ENCODE results near the gene RNF223.
"Not testable (repeated sequence)": the region's sequence is repeated elsewhere in the genome, so short reads cannot be mapped to it uniquely, and the experiment has no call there.

Gene RNF223

DNA sequence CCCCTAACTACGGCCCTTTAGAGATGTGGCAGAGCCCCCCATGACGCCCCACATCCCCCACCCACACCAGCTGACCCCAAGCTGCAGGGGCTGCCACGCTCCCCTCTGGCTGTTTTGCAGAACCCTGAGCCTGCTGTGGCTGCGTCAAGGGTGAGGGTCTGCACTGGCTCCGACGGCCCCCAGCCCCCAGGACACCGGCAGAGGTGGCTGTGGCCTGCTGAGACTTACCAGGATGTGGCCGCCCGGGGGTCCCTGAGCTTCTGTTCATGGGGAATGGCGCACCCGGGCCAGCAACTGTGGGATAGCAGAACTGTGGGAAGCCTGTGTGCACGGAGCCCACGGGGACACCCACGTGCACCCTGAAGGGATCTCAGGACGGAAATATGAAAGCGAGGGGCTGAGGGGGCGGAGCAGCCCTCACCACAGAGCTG is 12.8 kb upstream of the RNF223 start:
- DNase-seq, result no peak

DNA sequence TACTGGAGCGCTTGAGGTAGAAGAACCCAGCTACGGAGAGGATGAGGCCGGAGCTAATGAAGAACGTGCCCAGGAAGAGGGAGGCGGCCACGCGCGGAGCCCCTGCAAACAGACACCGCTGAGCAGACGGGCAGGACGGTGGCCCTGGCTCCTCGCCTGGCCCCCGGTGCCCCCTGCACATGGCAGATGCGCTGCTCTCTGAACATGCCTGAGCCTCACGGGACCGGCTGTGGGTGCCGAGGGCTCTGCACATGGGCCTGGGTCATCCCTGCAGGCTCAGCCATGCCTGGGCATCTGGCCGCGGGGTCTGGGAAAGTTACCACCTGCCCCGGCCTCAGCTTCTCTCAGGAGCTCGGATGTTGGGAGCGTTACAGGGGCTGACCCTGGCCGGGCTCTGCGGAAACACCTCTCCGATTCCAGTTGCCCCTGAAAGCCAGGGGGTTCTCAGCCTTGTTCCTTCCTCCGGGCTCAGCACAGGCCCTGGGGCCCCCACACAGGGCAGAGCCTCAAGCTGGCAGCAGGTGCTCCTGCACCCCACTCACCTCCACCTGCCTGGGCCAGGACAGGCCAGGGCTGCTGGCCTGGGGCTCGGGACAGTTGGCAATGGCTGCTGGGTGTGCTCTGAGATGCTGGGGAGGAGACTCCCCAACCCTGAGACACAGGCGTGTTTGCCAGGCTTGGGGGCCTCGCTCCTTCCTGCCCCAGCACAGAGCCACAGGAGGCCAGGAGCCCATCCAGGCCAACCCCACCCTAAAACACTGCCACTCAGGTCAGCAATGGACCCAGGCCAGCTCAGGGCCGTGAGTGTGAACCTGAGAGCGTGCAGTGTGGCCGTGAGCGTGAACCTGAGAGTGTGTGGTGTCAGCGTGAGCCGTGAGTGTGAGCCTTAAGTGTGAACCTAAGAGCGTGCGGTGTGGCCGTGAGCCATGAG is 12.1 kb upstream of the RNF223 start:
- no peak for DNase-seq

DNA sequence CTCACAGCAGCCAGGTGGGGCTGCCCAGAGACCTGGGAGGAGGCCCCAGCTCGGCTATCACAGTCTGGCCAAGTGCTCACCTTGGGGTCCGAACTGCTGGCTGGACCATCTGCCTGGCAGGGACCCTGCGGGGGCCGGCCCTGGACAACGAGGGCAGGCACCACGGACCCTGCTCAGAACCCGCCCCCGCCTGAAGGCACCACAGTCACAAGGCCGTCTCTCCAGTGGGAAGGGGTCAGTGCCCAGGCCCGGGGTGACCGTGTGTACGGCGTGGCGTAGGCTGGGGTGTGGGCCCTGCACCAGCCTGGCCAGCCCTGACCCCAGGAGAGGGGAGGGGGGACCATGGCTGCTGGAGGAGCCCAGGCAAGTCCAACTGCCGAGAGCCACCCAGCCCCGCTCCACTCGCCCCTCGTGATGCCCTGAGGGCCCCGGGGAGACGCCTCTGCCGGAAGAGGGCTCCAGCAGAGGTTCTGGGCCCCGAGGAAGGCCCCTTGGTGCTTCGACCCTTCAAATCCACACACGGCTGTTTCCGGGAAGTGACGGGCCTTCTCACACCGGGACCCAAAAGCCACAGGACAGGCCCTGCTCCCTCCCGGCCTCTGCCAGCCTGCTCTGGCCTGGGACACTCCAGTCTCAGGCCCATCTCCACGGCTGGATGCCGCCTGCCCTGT is 11.2 kb upstream of the RNF223 start:
- DNase-seq, result no peak

DNA sequence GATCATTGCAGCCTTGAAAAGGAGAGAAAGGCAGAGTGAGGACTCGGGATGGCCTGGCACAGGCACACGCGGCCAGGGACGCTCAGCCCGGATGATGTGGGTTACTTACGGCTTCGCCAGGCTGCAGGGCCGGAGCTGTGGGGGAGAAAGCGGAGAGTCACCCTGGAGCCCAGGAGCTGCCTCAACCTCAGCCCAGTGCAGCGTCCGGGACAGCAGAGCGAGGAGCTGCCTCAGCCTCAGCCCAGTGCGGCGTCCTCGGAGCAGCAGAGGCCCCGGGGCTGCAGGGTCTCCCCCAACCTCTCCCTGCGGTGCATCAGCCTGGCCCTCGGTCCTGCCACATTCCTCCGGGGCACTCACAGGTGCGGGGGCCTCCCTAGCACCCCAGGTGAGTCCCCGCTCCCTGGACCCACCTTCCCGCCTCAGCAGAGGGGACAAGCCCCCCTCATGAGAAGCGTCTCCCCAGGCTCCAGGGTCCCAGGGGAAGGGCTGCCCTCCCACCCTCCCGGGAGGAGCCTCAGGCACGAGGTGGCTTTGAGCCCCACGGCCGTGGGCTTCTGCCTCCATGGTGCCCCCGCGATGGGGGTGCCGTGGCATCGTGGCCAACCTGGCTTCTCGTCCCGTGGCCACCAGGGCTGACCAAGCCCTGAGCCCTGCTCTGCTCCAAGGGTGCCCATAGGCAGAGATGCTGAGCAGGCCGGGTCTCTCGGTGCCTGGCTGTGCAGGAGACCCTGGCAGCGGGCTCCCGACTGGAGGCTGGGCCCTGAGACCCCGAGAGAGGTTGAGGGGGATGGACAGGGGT is 10.5 kb upstream of the RNF223 start:
- no peak for DNase-seq

DNA sequence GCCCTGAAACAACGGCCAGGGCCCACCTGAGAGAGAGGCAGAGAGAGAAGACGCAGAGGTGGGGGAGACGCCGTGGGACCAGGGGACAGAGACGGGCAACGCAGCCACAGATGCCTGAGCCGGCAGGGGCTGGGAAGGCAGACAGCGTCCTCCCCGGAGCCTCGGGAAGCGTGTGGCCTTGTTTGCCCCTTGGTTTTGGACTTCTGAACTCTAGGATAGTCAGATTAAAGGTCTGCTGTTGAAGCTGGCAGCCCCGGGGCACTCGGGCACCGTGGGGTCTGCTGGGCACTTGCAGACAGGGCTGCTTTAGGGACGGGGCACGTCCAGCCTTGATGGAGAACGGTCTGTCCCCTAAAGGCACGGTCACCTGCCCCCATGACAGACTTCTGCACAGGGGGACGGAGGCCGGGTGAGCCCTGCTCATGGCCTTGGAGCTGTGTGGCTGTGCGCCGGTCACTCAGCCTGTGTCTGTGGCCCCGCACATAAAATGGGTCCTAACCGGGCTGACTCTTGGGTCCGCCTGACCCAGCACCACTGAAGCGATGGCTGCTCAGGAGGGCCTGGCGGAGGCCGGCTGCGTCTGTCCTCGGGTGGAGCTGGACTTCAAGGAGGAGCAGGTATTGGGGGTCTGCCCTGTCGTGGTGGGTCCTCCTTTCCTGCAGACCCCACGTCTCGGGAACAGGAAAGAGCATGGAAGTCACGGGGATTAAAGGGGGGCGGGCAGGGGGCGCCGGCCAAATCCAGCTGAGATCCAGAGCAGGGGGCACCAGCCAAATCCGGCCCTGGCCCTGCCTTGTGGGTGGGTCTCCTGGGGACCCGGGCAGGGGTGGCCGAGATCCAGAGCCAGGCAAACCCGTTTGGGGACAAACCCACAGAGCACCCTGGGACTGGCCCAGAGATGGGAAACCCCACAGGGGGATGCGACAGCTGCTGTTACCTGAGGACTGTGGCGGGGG is 9.6 kb upstream of the RNF223 start:
- no peak for DNase-seq

DNA sequence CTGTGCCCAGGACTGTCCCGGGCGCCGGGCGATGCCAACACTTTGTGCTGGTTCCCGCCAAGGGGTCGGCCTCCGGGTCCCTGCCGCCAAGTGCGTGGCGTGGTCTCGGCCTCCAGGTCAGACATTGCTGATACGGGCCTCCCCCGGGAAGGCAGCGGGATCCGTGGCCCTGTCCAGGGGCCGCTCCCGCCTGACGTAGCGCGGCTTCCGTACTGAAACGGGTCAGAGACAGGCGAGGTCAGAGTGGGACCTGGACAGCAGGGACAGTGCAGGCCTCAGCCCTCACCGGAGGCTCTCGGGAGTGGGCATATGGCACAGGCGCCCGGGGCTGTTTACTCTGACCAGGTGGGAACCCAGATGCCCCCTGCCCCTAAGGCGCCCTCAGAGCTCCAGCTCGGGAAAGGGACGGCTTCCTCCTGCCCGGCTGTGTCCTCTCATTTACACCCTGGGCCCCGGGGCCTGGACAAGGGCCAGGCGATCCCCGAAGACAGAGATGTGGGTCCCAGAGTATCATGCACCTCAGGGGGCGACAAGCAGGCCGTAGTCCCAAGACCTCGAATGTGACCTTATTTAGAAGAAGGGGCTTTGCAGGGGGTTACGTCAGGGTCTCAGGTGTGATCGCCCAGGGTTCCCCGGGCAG is 8.8 kb upstream of the RNF223 start:
- DNase-seq, result no peak

DNA sequence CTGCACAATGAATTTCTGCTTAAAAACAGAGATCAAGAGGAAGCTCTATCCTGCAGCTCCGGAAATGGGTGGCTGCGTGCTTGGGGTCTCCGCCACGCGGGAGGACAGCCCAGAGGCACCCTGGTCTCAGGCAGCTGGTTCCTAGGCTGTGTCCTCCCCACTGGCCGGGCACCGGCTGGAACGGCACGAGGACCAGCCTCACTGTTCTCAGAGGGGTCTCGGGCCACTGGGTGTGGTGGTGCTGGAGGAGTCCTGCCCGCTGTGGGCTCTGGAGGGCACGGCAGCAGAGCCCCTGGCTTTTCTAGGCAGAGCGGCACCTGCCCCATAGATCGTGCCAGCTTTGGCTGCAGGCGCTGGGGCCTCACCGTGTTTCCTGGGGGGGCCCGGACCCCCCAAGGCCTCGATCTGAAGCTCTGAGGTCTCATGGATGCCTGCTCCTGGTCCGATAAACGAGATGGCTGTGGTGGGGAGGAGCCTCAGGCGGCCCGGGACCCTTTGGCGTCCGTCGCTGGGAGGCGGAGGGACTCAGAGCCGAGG is 8.2 kb upstream of the RNF223 start:
- DNase-seq, result no peak

DNA sequence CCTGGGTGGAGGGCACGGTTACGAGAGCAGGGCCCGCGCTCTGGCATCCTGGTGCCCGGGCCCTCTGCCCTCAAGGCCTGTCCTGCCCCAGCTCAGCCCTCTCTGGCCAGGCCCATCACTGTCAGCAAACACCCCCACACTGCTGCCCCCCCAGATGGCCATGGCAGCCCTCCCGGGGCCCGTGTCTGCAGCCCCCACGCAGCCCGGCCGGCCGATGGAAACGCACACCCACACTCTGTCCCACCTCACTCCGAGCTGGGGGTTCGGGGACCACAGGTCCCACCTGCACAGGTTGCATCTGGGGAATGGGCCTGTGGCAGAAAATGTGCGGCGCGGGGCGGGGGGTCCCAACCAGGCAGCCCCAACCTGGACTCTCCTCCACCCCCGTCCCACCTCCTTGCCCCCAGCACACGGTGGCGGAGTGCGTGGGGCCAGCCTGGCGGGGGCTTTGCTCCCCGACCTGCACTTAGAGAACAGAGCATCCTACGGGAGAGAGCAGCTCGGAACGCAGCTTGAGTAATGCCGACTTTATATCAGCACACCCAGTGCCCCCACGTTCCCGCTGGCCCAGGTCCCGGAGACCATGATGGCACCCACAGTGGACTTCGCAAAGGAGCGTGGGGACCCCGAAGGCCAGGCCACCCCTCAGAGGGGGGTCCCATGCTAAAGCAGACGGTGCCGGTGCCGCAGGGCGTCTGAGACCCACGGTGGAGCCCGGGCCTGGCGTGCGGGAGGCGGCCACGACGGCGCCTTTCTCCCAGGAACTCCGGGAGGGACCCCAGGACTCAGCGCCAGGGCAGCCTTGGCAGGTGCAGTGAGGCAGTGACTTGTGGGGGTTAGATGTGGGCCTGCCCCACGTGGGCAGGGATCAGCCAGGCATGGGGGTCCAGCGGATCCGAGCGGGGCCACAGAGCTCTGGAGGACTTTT is 7.5 kb upstream of the RNF223 start:
- DNase-seq, result no peak

DNA sequence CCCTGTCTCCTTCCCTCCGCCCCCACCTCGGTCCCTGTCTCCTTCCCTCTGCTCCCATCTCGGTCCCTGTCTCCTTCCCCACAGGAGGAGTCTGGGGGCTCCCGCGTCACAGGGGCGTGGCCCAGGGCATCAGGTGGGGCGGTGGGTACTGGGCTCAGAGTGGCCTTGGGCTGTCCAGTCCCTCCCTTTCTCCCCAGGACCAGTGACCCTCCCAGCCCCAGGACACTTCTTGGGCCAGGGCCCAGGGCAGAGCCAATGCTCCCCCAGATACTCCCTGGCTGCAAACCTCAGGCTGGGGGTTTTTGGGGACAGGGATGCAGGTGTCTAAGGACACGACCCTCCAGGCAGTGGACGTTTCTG is 6.8 kb upstream of the RNF223 start:
- no peak for DNase-seq

DNA sequence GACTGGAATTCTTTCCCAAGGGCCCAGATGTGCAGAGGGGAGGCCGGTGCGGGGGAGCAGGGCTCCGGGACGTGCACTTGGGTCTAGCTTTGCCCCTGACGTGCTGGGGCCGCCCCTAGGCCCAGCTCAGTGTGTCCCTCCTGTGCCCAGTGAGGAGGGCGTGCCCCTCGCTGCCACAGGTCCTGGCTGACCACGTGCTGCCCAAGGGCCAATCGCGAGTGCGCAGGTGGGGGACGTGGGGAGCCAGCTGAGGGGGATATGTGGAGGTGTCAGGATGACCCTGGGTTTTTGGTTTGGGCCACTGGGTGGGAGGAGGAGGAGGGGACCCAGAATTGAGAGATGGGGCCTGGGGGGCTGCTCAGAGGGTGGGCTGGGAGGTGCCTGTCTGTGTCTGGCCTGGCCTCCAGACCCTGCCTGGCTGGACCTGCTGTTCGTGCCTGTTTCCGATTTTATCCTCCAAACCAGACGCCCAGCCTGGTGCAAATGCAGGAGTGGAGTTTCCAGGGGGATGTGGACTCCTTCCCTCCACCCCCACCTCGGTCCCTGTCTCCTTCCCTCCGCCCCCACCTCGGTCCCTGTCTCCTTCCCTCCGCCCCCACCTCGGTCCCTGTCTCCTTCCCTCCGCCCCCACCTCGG is 6.1 kb upstream of the RNF223 start:
- DNase-seq, result no peak

DNA sequence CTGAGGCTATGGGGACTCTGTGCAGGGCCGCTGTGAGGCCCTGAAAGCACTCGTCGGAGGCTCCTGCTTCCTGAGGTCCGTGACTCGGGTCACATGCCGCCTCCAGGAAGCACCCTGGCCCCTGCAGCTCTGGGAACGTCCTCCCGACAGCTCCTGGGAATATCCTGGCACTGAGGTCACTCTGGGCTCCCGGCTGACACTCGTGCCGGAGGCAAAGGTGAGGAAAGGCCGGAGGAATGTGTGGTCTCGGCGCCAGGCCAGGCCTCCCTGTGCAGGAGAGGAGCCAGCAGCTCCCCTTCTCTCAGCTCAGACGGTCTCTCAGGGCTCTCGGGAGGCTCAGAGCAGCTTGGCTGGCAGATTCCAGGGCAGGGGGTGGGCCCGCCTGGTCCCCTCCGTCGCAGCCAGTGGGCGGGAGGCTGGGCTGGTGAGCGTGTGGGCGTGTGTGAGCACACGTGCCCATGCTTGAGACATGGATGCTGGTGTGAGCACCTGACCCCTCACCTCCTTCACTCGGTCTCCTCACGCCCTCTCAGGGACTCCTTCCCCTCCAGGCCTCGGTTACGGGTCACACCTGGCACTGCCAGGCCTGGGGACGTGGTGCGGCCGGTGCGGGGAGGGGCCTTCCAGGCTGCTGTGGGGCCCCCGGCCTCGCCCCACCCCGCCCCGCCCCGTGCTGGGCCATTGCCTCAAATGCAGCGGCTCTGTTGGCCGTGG is 5.5 kb upstream of the RNF223 start:
- peak; percentile 40 for DNase-seq

DNA sequence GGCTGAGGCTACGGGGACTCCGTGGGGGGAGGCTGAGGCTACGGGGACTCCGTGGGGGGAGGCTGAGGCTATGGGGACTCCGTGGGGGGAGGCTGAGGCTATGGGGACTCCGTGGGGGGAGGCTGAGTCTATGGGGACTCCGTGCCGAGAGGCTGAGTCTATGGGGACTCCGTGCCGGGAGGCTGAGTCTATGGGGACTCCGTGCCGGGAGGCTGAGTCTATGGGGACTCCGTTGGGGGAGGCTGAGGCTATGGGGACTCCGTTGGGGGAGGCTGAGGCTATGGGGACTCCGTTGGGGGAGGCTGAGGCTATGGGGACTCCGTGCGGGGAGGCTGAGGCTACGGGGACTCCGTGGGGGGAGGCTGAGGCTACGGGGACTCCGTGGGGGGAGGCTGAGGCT is 3.3 kb upstream of the RNF223 start:
- DNase-seq, result not testable (repeated sequence)

DNA sequence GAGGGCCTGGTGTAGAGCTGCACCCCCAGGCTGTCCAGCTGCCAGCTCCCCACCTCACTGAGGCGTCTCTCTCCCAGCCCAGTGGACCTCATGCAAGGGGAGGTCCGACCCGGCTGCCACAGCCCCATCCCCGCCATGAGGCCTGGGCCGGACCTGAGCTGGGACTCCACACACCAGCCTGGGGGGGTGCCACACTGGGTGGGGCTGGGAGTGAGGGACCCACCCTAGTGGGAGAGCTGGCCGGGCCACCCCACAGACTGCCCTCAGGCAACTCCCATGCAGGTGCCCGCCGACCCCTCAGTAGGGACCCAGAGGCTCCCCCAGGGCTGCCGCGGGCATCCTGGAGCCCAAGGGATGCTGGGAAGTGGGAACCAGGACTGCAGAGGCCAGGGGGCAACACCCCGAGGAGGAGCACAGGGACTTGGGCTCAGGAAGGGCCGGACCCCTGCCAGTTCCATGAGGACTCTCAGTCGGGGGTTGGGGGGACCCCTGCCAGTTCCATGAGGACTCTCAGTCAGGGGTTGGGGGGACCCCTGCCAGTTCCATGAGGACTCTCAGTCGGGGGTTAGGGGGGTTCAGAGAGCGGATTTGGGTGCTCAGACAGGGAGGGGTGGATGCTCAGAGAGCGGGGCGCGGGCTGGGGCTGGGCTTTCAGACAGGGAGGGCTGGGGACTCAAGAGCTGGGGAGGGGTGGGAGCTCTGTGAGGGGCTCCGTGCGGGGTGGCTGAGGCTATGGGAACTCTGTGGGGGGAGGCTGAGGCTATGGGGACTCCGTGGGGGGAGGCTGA is 1.2 kb upstream of the RNF223 start:
- DNase-seq, result no peak

DNA sequence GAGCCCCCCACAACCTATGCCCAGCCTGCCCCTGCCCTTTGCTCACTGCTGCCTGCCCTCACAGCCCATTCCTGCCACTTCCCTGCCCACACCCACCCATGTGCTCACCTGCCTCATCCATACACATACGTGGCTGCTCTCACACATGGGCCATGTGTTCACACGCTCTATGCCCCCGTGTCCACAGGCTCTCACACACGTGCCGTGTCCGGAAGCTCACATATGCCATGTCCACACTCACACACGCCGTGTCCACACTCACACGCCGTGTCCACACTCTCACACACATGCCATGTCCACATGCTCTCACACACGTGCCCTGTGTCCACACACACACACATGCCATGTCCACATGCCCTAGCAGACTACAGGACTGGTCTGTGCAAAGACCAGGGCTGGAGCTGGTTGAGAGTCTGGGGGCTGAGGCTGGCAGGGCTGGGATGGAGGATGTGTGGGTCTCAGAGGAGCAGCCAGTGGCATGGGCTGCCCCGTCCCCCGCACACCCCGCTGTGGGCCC is 583 bp upstream of the RNF223 start:
- DNase-seq, result no peak

DNA sequence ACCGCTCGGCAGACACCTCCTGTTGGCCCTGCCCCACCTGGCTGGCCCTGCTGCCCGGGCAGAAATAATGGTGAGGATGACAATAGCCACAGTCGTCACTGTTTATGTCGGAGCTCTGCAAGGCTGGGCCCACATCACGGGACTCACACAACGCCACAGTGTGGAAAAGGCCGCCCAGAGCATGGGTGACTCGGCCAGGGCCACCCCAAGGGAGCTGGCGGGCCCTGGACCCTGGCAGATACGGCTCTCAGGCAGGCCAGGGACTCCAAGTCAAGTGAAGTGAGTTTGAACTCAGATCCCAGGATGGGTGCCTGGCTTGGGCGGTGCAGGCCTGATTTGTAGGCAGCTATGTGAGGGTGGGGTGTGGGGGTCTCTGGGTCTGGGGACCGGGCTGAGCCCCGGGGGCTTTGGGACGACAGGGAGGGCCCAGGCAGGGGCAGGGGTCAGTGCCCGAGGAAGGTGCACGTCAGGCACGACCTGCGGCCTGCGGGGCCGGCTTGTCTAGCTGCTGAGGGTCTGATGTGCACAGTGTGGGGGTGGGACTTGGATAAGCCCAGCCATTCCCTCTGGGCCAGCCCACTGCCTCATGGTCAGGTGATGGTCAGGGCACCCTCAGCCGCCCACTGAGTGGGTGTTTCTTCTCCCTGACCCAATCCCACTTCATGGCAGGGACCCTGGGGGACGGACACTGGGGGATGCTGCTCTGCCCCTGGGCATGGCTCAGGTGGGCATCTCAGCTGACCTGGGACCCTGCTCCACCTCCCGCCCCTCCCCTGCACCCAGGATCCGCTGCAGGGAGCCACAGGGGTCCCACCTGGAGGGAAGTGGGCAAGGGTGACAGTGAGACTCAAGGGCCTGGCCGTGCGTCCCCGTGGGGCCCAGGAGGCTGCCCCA is 1.0 kb downstream of the RNF223 start:
- no peak for DNase-seq

DNA sequence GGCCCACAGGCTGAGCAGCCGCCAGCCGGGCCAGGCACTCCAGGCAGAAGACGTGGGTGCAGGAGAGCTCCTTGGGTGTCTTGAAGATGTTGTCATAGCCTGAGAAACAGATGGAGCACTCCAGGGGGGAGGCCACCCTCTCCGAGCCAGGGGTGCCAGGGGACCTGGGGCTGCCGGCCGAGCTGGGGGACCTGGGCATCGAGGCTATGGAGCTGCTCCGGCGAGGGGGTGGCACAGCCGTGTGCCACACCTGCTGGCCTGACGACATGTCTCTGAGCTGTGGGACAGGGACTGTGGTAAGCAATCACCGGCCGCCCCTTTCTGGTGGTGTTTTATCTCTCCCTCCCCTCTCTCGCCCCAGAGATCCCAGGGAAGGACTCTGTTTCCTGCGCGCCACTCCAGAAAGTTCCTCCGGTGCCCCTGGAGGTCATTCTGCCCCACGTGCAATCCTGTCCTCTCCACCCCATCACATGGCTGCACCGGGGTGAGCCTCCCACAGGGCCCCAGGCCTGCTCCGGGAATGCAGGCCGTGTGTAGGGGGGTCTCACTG is 1.7 kb downstream of the RNF223 start:
- DNase-seq, result no peak
